Measurements from ENCODE around the gene RCOR1. TPM values are rescaled to one million over a fixed set of nuclear protein-coding genes. Genes with fewer than 3 reads are reported as not detected.

Gene RCOR1
- total and polyA plus RNA-seq, 7 experiments from 2014 or later: 0.63 to 34.4 (median 19.6) TPM

- Histone ChIP-seq H3K4me3 (ENCODE audit: low read length) (no peak overlapping the region), H3K4me1 (ENCODE audit: control insufficient read depth in 2 of 2, insufficient read depth in 2 of 2, low read length in 2 of 2) (peaks cover 0 to 6% of the 10 kb centered on the region in 2 donors), H3K27ac (ENCODE audit: low read depth, low read length) (no peak overlapping the region), H3K9me3 (ENCODE audit: control insufficient read depth in 2 of 3, low read length in 3 of 3) (no peaks in the 10 kb centered on the region), H3K36me3 (ENCODE audit: control insufficient read depth in 2 of 3, insufficient read depth in 3 of 3, low read length in 3 of 3) (peaks cover 0 to 49% (median 5%) of the 10 kb centered on the region in 3 experiments), H3K27me3 (ENCODE audit: control insufficient read depth in 2 of 2, insufficient read depth in 2 of 2, low read length in 2 of 2) (no peaks in the 10 kb centered on the region)
- Mint-ChIP-seq H3K9me3 (no peaks in the 10 kb centered on the region), H3K27me3 (no peaks in the 10 kb centered on the region), H3K27ac (peak overlapping the region in 4 of 9 donors; percentile 8 to 70 (median 60)), H3K4me3 (peak overlapping the region in 2 of 10 donors; percentile 4 to 44), H3K4me1 (peaks cover 7 to 22% (median 15%) of the 10 kb centered on the region in 7 donors), H3K36me3 (peaks cover 19 to 72% (median 42%) of the 10 kb centered on the region in 5 donors)
- ATAC-seq (no peak), DNase-seq (no peak)
- CTCF ChIA-PET: no interaction called here
- POLR2A ChIA-PET: interaction anchor here (0.9 kb wide), 1 partner anchor 116 kb away, joined by 3 read pairs; no protein-coding TSS in a partner anchor
- intact Hi-C loops (cut with micrococcal nuclease): no loop called here
Observed at GRCh38 chr14:102717276-102717675, 124.8 kb downstream of the RCOR1 start.

DNA sequence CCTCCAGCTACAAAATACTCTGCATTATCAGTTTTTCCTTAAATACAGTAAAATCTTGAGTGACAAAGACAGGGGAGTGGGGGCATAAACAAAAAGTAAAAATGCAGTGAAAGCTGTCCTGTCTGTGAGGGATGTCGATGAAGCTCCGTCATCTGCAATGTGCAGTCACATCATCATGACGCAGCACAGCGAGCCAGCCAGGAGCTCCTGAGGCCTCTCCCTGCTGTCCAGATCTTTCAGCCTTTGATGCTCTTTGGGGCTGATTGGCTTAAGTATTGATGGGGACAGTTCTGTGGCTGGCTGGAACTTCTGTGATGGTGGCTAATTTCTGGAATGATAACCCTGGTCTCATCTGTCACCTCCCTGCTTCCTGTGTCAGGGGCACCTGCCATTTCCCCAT lies 130.2 kb downstream of the RCOR1 start:
- H3K27ac Mint-ChIP-seq: no peak overlapping the region
- CTCF ChIA-PET: no interaction called here
- no peak for ATAC-seq

GRCh38 chr14:102723650-102724049 lies 131.2 kb downstream of the RCOR1 start:
- Mint-ChIP-seq H3K4me3 (no peak overlapping the region), H3K4me1 (no peaks in the 10 kb centered on the region)
- CTCF ChIA-PET: no interaction called here

More for the DNA sequence above, 130.2 kb downstream of the RCOR1 start:
- Histone ChIP-seq H3K36me3 (ENCODE audit: control insufficient read depth in 2 of 3, insufficient read depth in 3 of 3, low read length in 3 of 3) (peaks cover 0 to 89% (median 11%) of the 10 kb centered on the region in 3 experiments), H3K9me3 (ENCODE audit: control insufficient read depth in 2 of 3, low read length in 3 of 3) (no peaks in the 10 kb centered on the region), H3K4me3 (ENCODE audit: low read length) (no peak overlapping the region), H3K27ac (ENCODE audit: low read depth, low read length) (no peak overlapping the region), H3K27me3 (ENCODE audit: control insufficient read depth in 2 of 2, insufficient read depth in 2 of 2, low read length in 2 of 2) (no peaks in the 10 kb centered on the region), H3K4me1 (ENCODE audit: control insufficient read depth in 2 of 2, insufficient read depth in 2 of 2, low read length in 2 of 2) (no peaks in the 10 kb centered on the region)
- Mint-ChIP-seq H3K36me3 (peaks cover 12 to 79% (median 53%) of the 10 kb centered on the region in 5 donors), H3K9me3 (no peaks in the 10 kb centered on the region), H3K4me1 (peaks cover 0 to 1% (median under 1%) of the 10 kb centered on the region in 7 donors), H3K27me3 (no peaks in the 10 kb centered on the region), H3K4me3 (no peak overlapping the region)
- intact Hi-C loops (cut with micrococcal nuclease): no loop called here
- no peak for DNase-seq
- POLR2A ChIA-PET: no interaction called here

GRCh38 chr14:102726191-102726949 lies 133.9 kb downstream of the RCOR1 start:
- H3K27ac Mint-ChIP-seq: no peak overlapping the region
- Histone ChIP-seq H3K36me3 (ENCODE audit: control insufficient read depth in 2 of 3, insufficient read depth in 3 of 3, low read length in 3 of 3) (peaks cover 0 to 78% (median 11%) of the 10 kb centered on the region in 3 experiments), H3K9me3 (ENCODE audit: control insufficient read depth in 2 of 3, low read length in 3 of 3) (no peaks in the 10 kb centered on the region), H3K4me1 (ENCODE audit: control insufficient read depth in 2 of 2, insufficient read depth in 2 of 2, low read length in 2 of 2) (no peaks in the 10 kb centered on the region), H3K27ac (ENCODE audit: low read depth, low read length) (no peak overlapping the region), H3K27me3 (ENCODE audit: control insufficient read depth in 2 of 2, insufficient read depth in 2 of 2, low read length in 2 of 2) (no peaks in the 10 kb centered on the region), H3K4me3 (ENCODE audit: low read length) (no peak overlapping the region)
- DNase-seq (no peak), ATAC-seq (no peak)
- intact Hi-C loops (cut with micrococcal nuclease): no loop called here
- peaks cover 12 to 66% (median 34%) of the 10 kb centered on the region in 5 donors for H3K36me3 Mint-ChIP-seq
- CTCF ChIA-PET: no interaction called here
- H3K27me3 Mint-ChIP-seq: no peaks in the 10 kb centered on the region
- POLR2A ChIA-PET: no interaction called here
- H3K4me3 Mint-ChIP-seq: no peak overlapping the region
- no peaks in the 10 kb centered on the region for H3K9me3 Mint-ChIP-seq
- H3K4me1 Mint-ChIP-seq: no peaks in the 10 kb centered on the region

More at GRCh38 chr14:102723650-102724049, 131.2 kb downstream of the RCOR1 start:
- Histone ChIP-seq H3K36me3 (ENCODE audit: control insufficient read depth in 2 of 3, insufficient read depth in 3 of 3, low read length in 3 of 3) (peaks cover 0 to 91% (median 11%) of the 10 kb centered on the region in 3 experiments), H3K27ac (ENCODE audit: low read depth, low read length) (no peak overlapping the region), H3K4me3 (ENCODE audit: low read length) (no peak overlapping the region), H3K4me1 (ENCODE audit: control insufficient read depth in 2 of 2, insufficient read depth in 2 of 2, low read length in 2 of 2) (no peaks in the 10 kb centered on the region), H3K27me3 (ENCODE audit: control insufficient read depth in 2 of 2, insufficient read depth in 2 of 2, low read length in 2 of 2) (no peaks in the 10 kb centered on the region), H3K9me3 (ENCODE audit: control insufficient read depth in 2 of 3, low read length in 3 of 3) (no peaks in the 10 kb centered on the region)
- no peaks in the 10 kb centered on the region for H3K9me3 Mint-ChIP-seq
- no peaks in the 10 kb centered on the region for H3K27me3 Mint-ChIP-seq
- ATAC-seq (no peak), DNase-seq (no peak)
- intact Hi-C loops (cut with micrococcal nuclease): no loop called here
- H3K27ac Mint-ChIP-seq: no peak overlapping the region
- POLR2A ChIA-PET: no interaction called here
- peaks cover 12 to 78% (median 45%) of the 10 kb centered on the region in 5 donors for H3K36me3 Mint-ChIP-seq

GRCh38 chr14:102727336-102728095 lies 135.1 kb downstream of the RCOR1 start:
- Mint-ChIP-seq H3K36me3 (peaks cover 7 to 56% (median 29%) of the 10 kb centered on the region in 5 donors), H3K9me3 (no peaks in the 10 kb centered on the region), H3K4me3 (no peak overlapping the region), H3K27ac (no peak overlapping the region), H3K27me3 (no peaks in the 10 kb centered on the region), H3K4me1 (no peaks in the 10 kb centered on the region)
- H3K4me1 ChIP-seq (ENCODE audit: control insufficient read depth in 2 of 2, insufficient read depth in 2 of 2, low read length in 2 of 2): no peaks in the 10 kb centered on the region
- ChIA-PET CTCF (no interaction called here), POLR2A (no interaction called here)
- no peak for DNase-seq
- no peak for ATAC-seq
- H3K27ac ChIP-seq (ENCODE audit: low read depth, low read length): no peak overlapping the region
- peaks cover 0 to 69% (median 5%) of the 10 kb centered on the region in 3 experiments for H3K36me3 ChIP-seq (ENCODE audit: control insufficient read depth in 2 of 3, insufficient read depth in 3 of 3, low read length in 3 of 3)
- no peaks in the 10 kb centered on the region for H3K27me3 ChIP-seq (ENCODE audit: control insufficient read depth in 2 of 2, insufficient read depth in 2 of 2, low read length in 2 of 2)
- no peaks in the 10 kb centered on the region for H3K9me3 ChIP-seq (ENCODE audit: control insufficient read depth in 2 of 3, low read length in 3 of 3)
- no peak overlapping the region for H3K4me3 ChIP-seq (ENCODE audit: low read length)
- intact Hi-C loops (cut with micrococcal nuclease): no loop called here

DNA sequence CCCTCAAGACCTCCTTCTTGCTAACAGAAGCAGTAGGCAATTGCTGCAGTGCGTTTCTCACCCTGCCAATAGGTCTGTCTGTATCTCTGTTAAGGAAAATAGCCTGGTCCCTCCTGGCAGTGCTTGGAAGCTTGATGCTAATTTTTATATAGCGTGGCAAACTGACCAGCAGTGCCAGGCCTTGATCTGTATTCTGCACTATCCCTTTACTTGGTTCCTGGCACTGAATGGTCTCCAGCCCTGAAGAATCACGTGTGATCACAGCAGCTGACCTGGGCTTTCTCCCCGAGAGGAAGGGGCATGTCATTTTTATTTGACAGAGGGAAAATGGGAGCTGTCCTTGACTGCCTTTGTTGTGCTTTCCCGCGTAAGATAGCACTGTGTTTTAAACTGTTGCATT lies 136.1 kb downstream of the RCOR1 start:
- H3K4me1 Mint-ChIP-seq: no peaks in the 10 kb centered on the region
- intact Hi-C loops (cut with micrococcal nuclease): no loop called here
- no peaks in the 10 kb centered on the region for H3K27me3 Mint-ChIP-seq
- H3K27me3 ChIP-seq (ENCODE audit: control insufficient read depth in 2 of 2, insufficient read depth in 2 of 2, low read length in 2 of 2): no peaks in the 10 kb centered on the region
- no peaks in the 10 kb centered on the region for H3K4me1 ChIP-seq (ENCODE audit: control insufficient read depth in 2 of 2, insufficient read depth in 2 of 2, low read length in 2 of 2)
- no peaks in the 10 kb centered on the region for H3K9me3 Mint-ChIP-seq
- H3K36me3 ChIP-seq (ENCODE audit: control insufficient read depth in 2 of 3, insufficient read depth in 3 of 3, low read length in 3 of 3): peaks cover 0 to 59% (median 5%) of the 10 kb centered on the region in 3 experiments
- DNase-seq (no peak), ATAC-seq (no peak)
- no peak overlapping the region for H3K4me3 ChIP-seq (ENCODE audit: low read length)
- ChIA-PET POLR2A (no interaction called here), CTCF (interaction anchor here (0.8 kb wide), 1 partner anchor 34 kb away, joined by 4 read pairs; no protein-coding TSS in a partner anchor)
- H3K9me3 ChIP-seq (ENCODE audit: control insufficient read depth in 2 of 3, low read length in 3 of 3): no peaks in the 10 kb centered on the region
- peaks cover 7 to 62% (median 25%) of the 10 kb centered on the region in 5 donors for H3K36me3 Mint-ChIP-seq
- H3K4me3 Mint-ChIP-seq: no peak overlapping the region
- no peak overlapping the region for H3K27ac Mint-ChIP-seq
- no peak overlapping the region for H3K27ac ChIP-seq (ENCODE audit: low read depth, low read length)

Data from naive thymus-derived CD4-positive, alpha-beta T cell (primary cell).